GM18505 (cell line): ENCODE results near the gene TMEM106C.
"Not testable (repeated sequence)": the region's sequence is repeated elsewhere in the genome, so short reads cannot be mapped to it uniquely, and the experiment has no call there.

ENCODE experiments used
- ATAC-seq: cut with Tn5 transposase; IDR thresholded peaks from one replicate; pipeline ENCODE4 v1.9.1; 2021; ENCODE audit not compliant: unreplicated experiment
- POLR2A ChIP-seq: IDR thresholded peaks from 4 replicates; pipeline ENCODE4 v1.6.1; 2011; ENCODE audit warnings: borderline replicate concordance; ENCODE audit not compliant: insufficient read depth, insufficient read length; ENCODE audit errors: extremely low read depth

The TMEM106C gene

GRCh38 chr12:47943623-47944340 lies 19.6 kb upstream of the TMEM106C start:
- ATAC-seq, result no peak
- no peak for TF ChIP-seq POLR2A

- no peak for ATAC-seq
- no peak for TF ChIP-seq POLR2A
Observed at GRCh38 chr12:47944685-47945340, 18.6 kb upstream of the TMEM106C start.

GRCh38 chr12:47945341-47945728 lies 18.1 kb upstream of the TMEM106C start:
- no peak for ATAC-seq
- TF ChIP-seq POLR2A, result no peak

GRCh38 chr12:47946413-47947323 lies 16.7 kb upstream of the TMEM106C start:
- no peak for ATAC-seq

GRCh38 chr12:47947341-47947740 lies 16.1 kb upstream of the TMEM106C start:
- no peak for TF ChIP-seq POLR2A
- ATAC-seq, result no peak

More at GRCh38 chr12:47946413-47947323, 16.7 kb upstream of the TMEM106C start:
- no peak for TF ChIP-seq POLR2A

GRCh38 chr12:47949441-47950341 lies 13.7 kb upstream of the TMEM106C start:
- no peak for ATAC-seq
- no peak for TF ChIP-seq POLR2A

- no peak for ATAC-seq
- TF ChIP-seq POLR2A, result no peak
Observed at GRCh38 chr12:47950856-47951468, 12.4 kb upstream of the TMEM106C start.

- TF ChIP-seq POLR2A, result no peak
- no peak for ATAC-seq
Observed at GRCh38 chr12:47954058-47954457, 9.3 kb upstream of the TMEM106C start.

GRCh38 chr12:47954467-47955045 lies 8.8 kb upstream of the TMEM106C start:
- no peak for TF ChIP-seq POLR2A
- no peak for ATAC-seq

GRCh38 chr12:47955059-47955458 lies 8.3 kb upstream of the TMEM106C start:
- no peak for ATAC-seq
- no peak for TF ChIP-seq POLR2A

- ATAC-seq, result not testable (repeated sequence)
Observed at GRCh38 chr12:47957671-47958070, 5.7 kb upstream of the TMEM106C start.

GRCh38 chr12:47962198-47962597 lies 1.2 kb upstream of the TMEM106C start:
- no peak for TF ChIP-seq POLR2A
- ATAC-seq, result no peak
